ENCODE data around the gene BICDL1. TPM values are rescaled to one million over a fixed set of nuclear protein-coding genes. Genes with fewer than 3 reads are reported as not detected.

BICDL1 gene
- total and polyA plus RNA-seq, 2 donors (not counting 3 experiments of a cell fraction or from before 2014, with no cell fraction given): 0.19 TPM; not detected in 1

DNA sequence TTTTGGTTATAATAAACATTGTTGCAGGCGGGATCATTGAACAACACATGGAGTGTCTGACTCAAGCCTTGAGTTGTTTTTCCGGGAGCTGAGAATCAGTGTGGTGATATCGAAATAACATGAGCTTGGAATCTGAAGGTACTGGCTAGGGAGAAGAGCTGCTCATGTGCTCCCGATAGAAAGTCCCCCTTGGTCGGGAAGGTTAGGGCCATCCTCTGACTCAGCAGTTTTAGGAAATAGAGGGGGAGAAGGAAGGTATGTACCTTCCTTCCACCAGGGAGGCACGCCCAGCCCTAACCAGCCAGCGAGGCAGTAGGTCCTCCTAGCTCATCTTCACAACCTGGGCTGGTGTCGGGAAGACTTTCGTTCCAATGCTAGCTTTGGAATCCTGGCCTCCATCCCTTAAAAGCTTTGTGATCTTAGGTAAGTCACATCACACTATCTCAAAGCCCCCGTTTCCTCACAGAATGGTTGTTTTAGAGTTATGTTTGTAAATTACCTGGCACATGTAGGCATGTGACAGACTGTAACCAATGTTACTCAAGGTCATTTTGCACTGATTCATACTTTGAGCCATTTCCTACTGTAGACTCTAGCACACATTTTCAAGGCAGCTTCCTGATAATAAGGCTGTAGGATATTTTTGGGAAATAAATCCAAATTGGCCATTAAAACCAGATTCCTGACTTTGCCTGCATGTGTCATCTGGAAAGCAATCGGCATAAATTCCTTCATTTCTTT is 129.5 kb downstream of the BICDL1 start:
- intact Hi-C loops (cut with micrococcal nuclease) (loop anchor here (1.0 kb wide), 2 partner anchors 8 to 173 kb away; partner anchors contain the start of gene RNU4-2), dilution Hi-C loops (cut with MboI; ENCODE audit: extremely low pct_ligation_motif_present, low sequenced_read_pairs) (no loop called here)
- Histone ChIP-seq H3K27me3 (ENCODE audit: control insufficient read depth in 2 of 2, insufficient read depth in 2 of 2, low read length in 2 of 2) (no peaks in the 10 kb centered on the region), H3K4me3 (replicated peaks in 1 of 3; ENCODE audit: insufficient read depth in 1 of 3, low read depth in 1 of 3, low read length in 3 of 3) (peak overlapping the region in 2 of 3 experiments; percentile 63 to 72), H3K9me1 (replicated peaks; ENCODE audit: control insufficient read depth, extremely low read depth, insufficient read depth, low read length) (no peaks in the 10 kb centered on the region), H2AFZ (ENCODE audit: low read depth, low read length) (no peak overlapping the region), H3K79me2 (ENCODE audit: control insufficient read depth, insufficient read depth, low read length) (peaks cover 31% of the 10 kb centered on the region), H3K9ac (replicated peaks; ENCODE audit: extremely low read depth, insufficient read depth, low read length) (peak overlapping the region; percentile 79), H3K4me2 (ENCODE audit: insufficient read depth, low read length) (peak overlapping the region; percentile 60), H3K9me3 (replicated peaks; ENCODE audit: control insufficient read depth, insufficient read depth, low read length) (no peaks in the 10 kb centered on the region), H4K20me1 (replicated peaks; ENCODE audit: control insufficient read depth, extremely low read depth, insufficient read depth, low read length) (no peaks in the 10 kb centered on the region), H3K27ac (ENCODE audit: insufficient read depth, low read depth, low read length) (peak overlapping the region; percentile 69), H3K4me1 (ENCODE audit: control insufficient read depth, extremely low read depth, insufficient read depth, low read length) (peaks cover 29% of the 10 kb centered on the region), H3K36me3 (ENCODE audit: control insufficient read depth in 2 of 2, extremely low read depth in 1 of 2, insufficient read depth in 2 of 2, low read length in 2 of 2) (no peaks in the 10 kb centered on the region)
- TF ChIP-seq GATA2 (IDR thresholded peaks at IDR 0.05; ENCODE audit: insufficient read depth, insufficient read length, low read depth, low read length) (no peak), EZH2 (IDR thresholded peaks at IDR 0.05; ENCODE audit: borderline replicate concordance, low read depth, low read length, severe bottlenecking) (no peak), FOS (IDR thresholded peaks at IDR 0.05; ENCODE audit: borderline replicate concordance, insufficient read depth, low read length) (peak; percentile 29)
- ChIA-PET POLR2A (interaction anchor here (0.7 to 4.4 kb wide), 3 partner anchors 36 to 173 kb away, joined by 4 to 25 read pairs (median 20); partner anchors contain the start of genes RNU4-2 and RPLP0), CTCF (interaction anchor here (1.1 to 3.8 kb wide), 3 partner anchors 8 to 139 kb away, joined by 3 to 20 read pairs (median 3); no protein-coding TSS in a partner anchor)
- FAIRE-seq (peak; percentile 91), DNase-seq (ENCODE audit: low read depth, low spot score) (peak; percentile 67)
- no TSS peak for BruUV-seq (replicated peaks)

DNA sequence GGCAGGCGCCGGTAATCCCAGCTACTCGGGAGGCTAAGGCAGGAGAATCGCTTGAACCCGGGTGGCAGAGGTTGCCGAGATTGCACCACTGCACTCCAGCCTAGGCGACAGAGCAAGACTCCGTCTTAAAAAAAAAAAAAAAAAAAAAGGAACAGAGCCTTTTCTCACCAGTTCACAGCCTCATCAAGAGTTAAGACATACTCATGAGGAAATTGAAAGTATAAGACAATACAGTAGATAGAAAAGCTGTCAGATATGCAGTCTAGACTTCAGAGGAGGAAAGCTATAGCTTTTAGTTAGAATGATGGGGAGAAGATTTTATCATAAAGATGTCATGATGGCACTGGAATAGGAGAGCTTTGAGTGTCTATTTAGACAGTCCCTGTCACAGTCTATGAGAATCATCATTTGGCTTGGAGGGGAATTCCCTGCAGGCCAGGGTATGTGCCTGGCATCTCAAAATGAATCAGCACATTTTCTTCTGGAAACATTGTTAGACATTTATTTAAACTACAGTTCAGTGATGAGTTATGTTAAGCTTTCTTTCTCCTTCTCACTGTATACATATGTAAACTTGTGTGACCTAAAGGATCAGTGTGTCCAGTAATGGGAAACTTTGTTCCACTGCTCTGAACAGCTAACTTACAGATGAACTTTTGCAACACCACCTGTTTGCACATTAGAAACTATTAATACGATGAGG is 130.4 kb downstream of the BICDL1 start:
- Histone ChIP-seq H3K79me2 (ENCODE audit: control insufficient read depth, insufficient read depth, low read length) (peaks cover 22% of the 10 kb centered on the region), H3K4me1 (ENCODE audit: control insufficient read depth, extremely low read depth, insufficient read depth, low read length) (peaks cover 29% of the 10 kb centered on the region), H3K9me3 (replicated peaks; ENCODE audit: control insufficient read depth, insufficient read depth, low read length) (no peaks in the 10 kb centered on the region), H2AFZ (ENCODE audit: low read depth, low read length) (no peak overlapping the region), H4K20me1 (replicated peaks; ENCODE audit: control insufficient read depth, extremely low read depth, insufficient read depth, low read length) (no peaks in the 10 kb centered on the region), H3K4me2 (ENCODE audit: insufficient read depth, low read length) (no peak overlapping the region), H3K4me3 (replicated peaks in 1 of 3; ENCODE audit: insufficient read depth in 1 of 3, low read depth in 1 of 3, low read length in 3 of 3) (no peak overlapping the region), H3K27ac (ENCODE audit: insufficient read depth, low read depth, low read length) (no peak overlapping the region), H3K9ac (replicated peaks; ENCODE audit: extremely low read depth, insufficient read depth, low read length) (no peak overlapping the region), H3K27me3 (ENCODE audit: control insufficient read depth in 2 of 2, insufficient read depth in 2 of 2, low read length in 2 of 2) (no peaks in the 10 kb centered on the region), H3K9me1 (replicated peaks; ENCODE audit: control insufficient read depth, extremely low read depth, insufficient read depth, low read length) (no peaks in the 10 kb centered on the region), H3K36me3 (ENCODE audit: control insufficient read depth in 2 of 2, extremely low read depth in 1 of 2, insufficient read depth in 2 of 2, low read length in 2 of 2) (no peaks in the 10 kb centered on the region)
- FAIRE-seq: peak; percentile 31
- dilution Hi-C loops (cut with MboI; ENCODE audit: extremely low pct_ligation_motif_present, low sequenced_read_pairs): no loop called here
- POLR2A ChIA-PET: interaction anchor here (0.7 to 4.4 kb wide), 3 partner anchors 36 to 172 kb away, joined by 4 to 25 read pairs (median 20); partner anchors contain the start of genes RNU4-2 and RPLP0
- BruUV-seq (replicated peaks): no TSS peak
- DNase-seq (ENCODE audit: low read depth, low spot score): no peak
- no peak for TF ChIP-seq MYC (IDR thresholded peaks at IDR 0.05; ENCODE audit: low read depth, low read length)
- TF ChIP-seq, protein P1, sequence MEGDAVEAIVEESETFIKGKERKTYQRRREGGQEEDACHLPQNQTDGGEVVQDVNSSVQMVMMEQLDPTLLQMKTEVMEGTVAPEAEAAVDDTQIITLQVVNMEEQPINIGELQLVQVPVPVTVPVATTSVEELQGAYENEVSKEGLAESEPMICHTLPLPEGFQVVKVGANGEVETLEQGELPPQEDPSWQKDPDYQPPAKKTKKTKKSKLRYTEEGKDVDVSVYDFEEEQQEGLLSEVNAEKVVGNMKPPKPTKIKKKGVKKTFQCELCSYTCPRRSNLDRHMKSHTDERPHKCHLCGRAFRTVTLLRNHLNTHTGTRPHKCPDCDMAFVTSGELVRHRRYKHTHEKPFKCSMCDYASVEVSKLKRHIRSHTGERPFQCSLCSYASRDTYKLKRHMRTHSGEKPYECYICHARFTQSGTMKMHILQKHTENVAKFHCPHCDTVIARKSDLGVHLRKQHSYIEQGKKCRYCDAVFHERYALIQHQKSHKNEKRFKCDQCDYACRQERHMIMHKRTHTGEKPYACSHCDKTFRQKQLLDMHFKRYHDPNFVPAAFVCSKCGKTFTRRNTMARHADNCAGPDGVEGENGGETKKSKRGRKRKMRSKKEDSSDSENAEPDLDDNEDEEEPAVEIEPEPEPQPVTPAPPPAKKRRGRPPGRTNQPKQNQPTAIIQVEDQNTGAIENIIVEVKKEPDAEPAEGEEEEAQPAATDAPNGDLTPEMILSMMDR (IDR thresholded peaks at IDR 0.05; ENCODE audit: extremely low read depth in 1 of 2, insufficient read depth in 1 of 2, low read depth in 1 of 2, low read length in 2 of 2): no peak
- no peak for TF ChIP-seq JUN (IDR thresholded peaks at IDR 0.05; ENCODE audit: borderline replicate concordance, insufficient read depth, insufficient read length, low read depth)
- no peak for TF ChIP-seq FOS (IDR thresholded peaks at IDR 0.05; ENCODE audit: borderline replicate concordance, insufficient read depth, low read length)
- TF ChIP-seq GATA2 (IDR thresholded peaks at IDR 0.05; ENCODE audit: insufficient read depth, insufficient read length, low read depth, low read length): no peak
- TF ChIP-seq POLR2AphosphoS5 (IDR thresholded peaks at IDR 0.05; ENCODE audit: insufficient read depth, low read depth, low read length): no peak
- TF ChIP-seq, protein P2, sequence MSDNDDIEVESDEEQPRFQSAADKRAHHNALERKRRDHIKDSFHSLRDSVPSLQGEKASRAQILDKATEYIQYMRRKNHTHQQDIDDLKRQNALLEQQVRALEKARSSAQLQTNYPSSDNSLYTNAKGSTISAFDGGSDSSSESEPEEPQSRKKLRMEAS (IDR thresholded peaks at IDR 0.05; ENCODE audit: insufficient read depth, insufficient read length): no peak
- TF ChIP-seq EZH2 (IDR thresholded peaks at IDR 0.05; ENCODE audit: borderline replicate concordance, low read depth, low read length, severe bottlenecking): no peak
- TF ChIP-seq POLR2A (IDR thresholded peaks at IDR 0.05; ENCODE audit: low read depth, low read length): no peak
- intact Hi-C loops (cut with micrococcal nuclease): no loop called here
- CTCF ChIA-PET: interaction anchor here (1.1 to 3.8 kb wide), 2 partner anchors 8 to 138 kb away, joined by 3 to 20 read pairs; no protein-coding TSS in a partner anchor

Measured in endothelial cell of umbilical vein (primary cell).